Caco-2 (cell line): ENCODE measurements around the gene PDE4D. TPM values are rescaled to one million over a fixed set of nuclear protein-coding genes. Genes with fewer than 3 reads are reported as not detected.
"Not testable (repeated sequence)": the region's sequence is repeated elsewhere in the genome, so short reads cannot be mapped to it uniquely, and the experiment has no call there.

Experiments
- BruUV-seq: library from RNA; stranded (reverse); fragments of 400-500 nt; replicated peaks from 2 replicates; lab custom pipeline; 2021; lab: Mats Ljungman, UMichigan
- CTCF ChIA-PET: fragments of 300-600 bp; sonication (Branson Sonifier 250); formaldehyde crosslinking; loops from one replicate; lab custom pipeline; 2022; ENCODE audit warnings: antibody characterized with exemption; lab: Charles Lee
- POLR2A ChIA-PET: fragments of 300-600 bp; sonication (Branson Sonifier 250); formaldehyde crosslinking; loops from one replicate; lab custom pipeline; 2022; ENCODE audit warnings: antibody characterized with exemption; lab: Charles Lee
- DNase-seq, 2 experiments: peaks; one replicate each; pipeline versions ENCODE4 v3.0.0 to v3.0.0-alpha.2; 2020 to 2022
- H3K27me3 ChIP-seq: replicated peaks from 2 replicates; pipeline ENCODE4 v1.6.0; 2011; ENCODE audit warnings: low read length; ENCODE audit not compliant: control insufficient read depth, insufficient read depth
- H3K36me3 ChIP-seq: 2 replicates; pipeline ENCODE4 v1.5.1; 2011; ENCODE audit warnings: low read length; ENCODE audit not compliant: control insufficient read depth, insufficient read depth
- H3K4me1 ChIP-seq: fragments of 250-450 bp; sonication (Bioruptor Pico); 2 replicates; pipeline ENCODE4 v1.5.1; 2020; ENCODE audit warnings: mild to moderate bottlenecking
- H3K4me3 ChIP-seq: 2 replicates; pipeline ENCODE4 v1.5.1; 2011; ENCODE audit warnings: low read depth, mild to moderate bottlenecking, control low read depth, low read length
- H3K9me3 ChIP-seq: fragments of 250-450 bp; sonication (Bioruptor Pico); 2 replicates; pipeline ENCODE4 v1.5.1; 2020; ENCODE audit warnings: mild to moderate bottlenecking, moderate library complexity
- H3K27ac Mint-ChIP-seq: one replicate; pipeline ENCODE4 v1.8.0; 2022; ENCODE audit warnings: mixed read lengths; ENCODE audit not compliant: unreplicated experiment
- H3K27me3 Mint-ChIP-seq: one replicate; pipeline ENCODE4 v1.8.0; 2022; ENCODE audit warnings: mixed read lengths; ENCODE audit not compliant: insufficient read depth, unreplicated experiment
- H3K36me3 Mint-ChIP-seq: one replicate; pipeline ENCODE4 v1.8.0; 2022; ENCODE audit warnings: mild to moderate bottlenecking, mixed read lengths; ENCODE audit not compliant: insufficient read depth, unreplicated experiment
- H3K4me1 Mint-ChIP-seq: one replicate; pipeline ENCODE4 v1.8.0; 2022; ENCODE audit warnings: low read depth, mixed read lengths; ENCODE audit not compliant: unreplicated experiment
- H3K4me3 Mint-ChIP-seq: one replicate; pipeline ENCODE4 v1.8.0; 2022; ENCODE audit warnings: mild to moderate bottlenecking, moderate library complexity, mixed read lengths; ENCODE audit not compliant: unreplicated experiment
- H3K9me3 Mint-ChIP-seq: one replicate; pipeline ENCODE4 v1.8.0; 2022; ENCODE audit warnings: mixed read lengths; ENCODE audit not compliant: unreplicated experiment
- intact Hi-C: fragments of 100-400 bp; cut with micrococcal nuclease; formaldehyde crosslinking; loops from one replicate; pipeline ENCODE4 v1.10.0; 2022; ENCODE audit not compliant: unreplicated experiment
- total RNA-seq: library from RNA; stranded (reverse); gene quantifications from 2 replicates; pipeline ENCODE4 v1.2.3, GENCODE V29; 2022
- TF ChIP-seq, protein P1 (sequence below), 2 experiments: fragments of 200-600 bp in 1 of 2; IDR thresholded peaks; 1 replicate in 1 of 2; 2 replicates in 1 of 2; pipeline versions ENCODE4 v1.5.1 to v1.8.0; 2011 to 2022; ENCODE audit warnings: antibody characterized with exemption in 1 of 2, control low read depth in 1 of 2, inconsistent platforms in 1 of 2, low read depth in 1 of 2, low read length in 1 of 2, mild to moderate bottlenecking in 1 of 2, moderate library complexity in 1 of 2; ENCODE audit not compliant: insufficient read depth in 1 of 2, severe bottlenecking in 1 of 2, unreplicated experiment in 1 of 2

Gene PDE4D
- total RNA-seq, 1 experiment from 2014 or later, result 89.8 TPM

DNA sequence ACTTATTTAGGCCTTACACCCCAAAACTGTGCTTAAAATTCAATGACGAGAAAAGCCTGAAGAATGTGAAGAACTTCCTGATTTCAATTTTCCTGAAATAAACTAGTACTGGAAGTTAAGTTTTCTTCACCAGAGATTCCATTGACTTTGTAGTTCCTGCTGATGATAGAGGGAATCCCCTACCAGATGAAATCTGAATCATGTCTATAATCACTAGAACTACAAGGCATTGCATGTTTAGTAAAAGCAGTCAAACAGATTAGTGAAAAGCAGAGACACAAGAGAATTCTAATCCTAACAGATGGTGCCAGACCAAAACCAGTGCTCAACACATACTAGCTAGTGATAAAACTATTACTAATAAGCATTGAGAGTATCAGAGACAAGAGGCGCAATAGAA lies 130.0 kb downstream of the PDE4D start:
- H3K27me3 ChIP-seq, result 0 out of 2 replicates have a peak, but pooled peaks cover 4% of the 10 kb centered on the region
- H3K27ac Mint-ChIP-seq, result no peak overlapping the region
- peaks cover 9% of the 10 kb centered on the region for H3K27me3 Mint-ChIP-seq
- no TSS peak for BruUV-seq
- H3K4me3 ChIP-seq, result no peak overlapping the region
- H3K36me3 Mint-ChIP-seq, result no peaks in the 10 kb centered on the region
- no peak overlapping the region for H3K4me3 Mint-ChIP-seq
- CTCF ChIA-PET, result no interaction called here
- H3K4me1 Mint-ChIP-seq, result peaks cover 4% of the 10 kb centered on the region
- POLR2A ChIA-PET, result no interaction called here
- H3K4me1 ChIP-seq, result no peaks in the 10 kb centered on the region
- DNase-seq, result no peak
- no peaks in the 10 kb centered on the region for H3K36me3 ChIP-seq
- intact Hi-C loops, result no loop called here
- H3K9me3 Mint-ChIP-seq, result no peaks in the 10 kb centered on the region
- TF ChIP-seq, protein P1, sequence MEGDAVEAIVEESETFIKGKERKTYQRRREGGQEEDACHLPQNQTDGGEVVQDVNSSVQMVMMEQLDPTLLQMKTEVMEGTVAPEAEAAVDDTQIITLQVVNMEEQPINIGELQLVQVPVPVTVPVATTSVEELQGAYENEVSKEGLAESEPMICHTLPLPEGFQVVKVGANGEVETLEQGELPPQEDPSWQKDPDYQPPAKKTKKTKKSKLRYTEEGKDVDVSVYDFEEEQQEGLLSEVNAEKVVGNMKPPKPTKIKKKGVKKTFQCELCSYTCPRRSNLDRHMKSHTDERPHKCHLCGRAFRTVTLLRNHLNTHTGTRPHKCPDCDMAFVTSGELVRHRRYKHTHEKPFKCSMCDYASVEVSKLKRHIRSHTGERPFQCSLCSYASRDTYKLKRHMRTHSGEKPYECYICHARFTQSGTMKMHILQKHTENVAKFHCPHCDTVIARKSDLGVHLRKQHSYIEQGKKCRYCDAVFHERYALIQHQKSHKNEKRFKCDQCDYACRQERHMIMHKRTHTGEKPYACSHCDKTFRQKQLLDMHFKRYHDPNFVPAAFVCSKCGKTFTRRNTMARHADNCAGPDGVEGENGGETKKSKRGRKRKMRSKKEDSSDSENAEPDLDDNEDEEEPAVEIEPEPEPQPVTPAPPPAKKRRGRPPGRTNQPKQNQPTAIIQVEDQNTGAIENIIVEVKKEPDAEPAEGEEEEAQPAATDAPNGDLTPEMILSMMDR (IDR thresholded peaks at IDR 0.05; ENCODE audit: insufficient read depth in 1 of 2, low read depth in 1 of 2, low read length in 1 of 2, severe bottlenecking in 1 of 2, unreplicated experiment in 1 of 2), result no peak
- H3K9me3 ChIP-seq, result no peaks in the 10 kb centered on the region

DNA sequence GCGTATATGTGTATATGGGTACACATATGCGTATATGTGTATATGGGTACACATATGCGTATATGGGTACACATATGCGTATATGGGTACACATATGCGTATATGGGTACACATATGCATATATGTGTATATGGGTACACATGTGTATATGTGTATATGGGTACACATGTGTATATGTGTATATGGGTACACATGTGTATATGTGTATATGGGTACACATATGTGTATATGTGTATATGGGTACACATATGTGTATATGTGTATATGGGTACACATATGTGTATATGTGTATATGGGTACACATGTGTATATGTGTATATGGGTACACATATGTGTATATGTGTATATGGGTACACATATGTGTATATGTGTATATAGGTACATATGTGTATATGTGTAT lies 131.3 kb downstream of the PDE4D start:
- H3K27ac Mint-ChIP-seq, H3K36me3 Mint-ChIP-seq, DNase-seq, POLR2A ChIA-PET, H3K27me3 Mint-ChIP-seq, H3K4me3 Mint-ChIP-seq, H3K36me3 ChIP-seq, H3K4me1 ChIP-seq, H3K27me3 ChIP-seq, intact Hi-C loops, H3K4me1 Mint-ChIP-seq, H3K9me3 Mint-ChIP-seq, H3K4me3 ChIP-seq, BruUV-seq, H3K9me3 ChIP-seq, CTCF ChIA-PET: not testable (repeated sequence)

DNA sequence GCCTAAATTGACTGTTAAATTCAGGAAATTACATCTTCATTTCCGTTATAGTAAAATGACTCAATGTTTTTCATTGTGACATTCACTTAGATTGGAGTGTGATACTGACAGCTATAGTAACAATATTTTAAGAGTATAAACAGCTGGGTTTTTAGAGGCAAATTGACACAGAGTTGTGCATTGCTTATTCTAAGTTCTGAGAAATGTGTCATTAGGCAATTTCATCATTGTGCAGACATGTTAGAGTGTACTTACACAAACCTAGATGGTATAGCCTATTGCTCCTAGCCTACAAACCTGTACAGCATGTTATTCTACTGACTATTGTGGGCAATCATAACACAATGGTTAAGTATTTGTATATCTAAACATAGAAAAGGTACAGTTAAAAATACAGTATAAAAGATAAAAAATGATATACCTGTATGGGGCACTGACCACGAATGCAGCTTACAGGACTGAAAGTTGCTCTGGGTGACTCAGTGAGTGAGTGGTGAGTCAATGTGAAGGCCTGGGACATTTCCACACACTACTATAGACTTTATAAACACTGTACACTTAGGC lies 132.7 kb downstream of the PDE4D start:
- Mint-ChIP-seq H3K27me3 (no peaks in the 10 kb centered on the region), H3K4me1 (peaks cover 6% of the 10 kb centered on the region), H3K9me3 (no peaks in the 10 kb centered on the region), H3K36me3 (no peaks in the 10 kb centered on the region), H3K27ac (no peak overlapping the region), H3K4me3 (no peak overlapping the region)
- DNase-seq, result no peak
- H3K36me3 ChIP-seq, result no peaks in the 10 kb centered on the region
- no peaks in the 10 kb centered on the region for H3K27me3 ChIP-seq
- no peaks in the 10 kb centered on the region for H3K9me3 ChIP-seq
- intact Hi-C loops, result no loop called here
- H3K4me3 ChIP-seq, result no peak overlapping the region
- TF ChIP-seq, protein P1 (IDR thresholded peaks at IDR 0.05; ENCODE audit: insufficient read depth in 1 of 2, low read depth in 1 of 2, low read length in 1 of 2, severe bottlenecking in 1 of 2, unreplicated experiment in 1 of 2), result no peak
- peaks cover 13% of the 10 kb centered on the region; the same call in 1 of the 2 replicates for H3K4me1 ChIP-seq
- POLR2A ChIA-PET, result no interaction called here
- BruUV-seq, result no TSS peak
- CTCF ChIA-PET, result no interaction called here
